LNCAP (cell line): Measurements from ENCODE around the gene HEATR9.

Source experiments
- TF ChIP-seq, protein P1 (sequence below): fragments of 450-650 bp; IDR thresholded peaks from 2 replicates; pipeline ENCODE4 v1.5.1; 2017; ENCODE audit warnings: mild to moderate bottlenecking

HEATR9 gene

DNA sequence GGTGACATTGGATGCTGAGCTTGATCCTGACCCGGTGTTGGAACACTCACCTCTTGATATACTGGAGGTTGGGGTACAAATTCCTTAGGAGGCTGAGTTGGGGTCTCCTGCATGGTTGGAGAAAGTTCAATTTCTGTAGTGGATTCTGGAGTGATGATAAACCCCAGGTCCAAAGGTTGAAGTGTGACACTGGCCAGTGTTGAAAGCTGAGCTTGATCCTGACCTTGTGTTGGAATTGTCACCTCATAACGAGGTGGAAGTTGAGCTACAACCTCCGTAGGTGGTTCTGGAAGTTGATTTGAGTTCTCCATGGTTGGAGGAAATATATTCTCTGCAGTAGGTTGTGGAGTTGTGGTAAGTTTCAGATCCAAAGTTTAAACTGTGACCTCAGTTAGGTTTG is 40.7 kb upstream of the HEATR9 start:
- TF ChIP-seq, protein P1, sequence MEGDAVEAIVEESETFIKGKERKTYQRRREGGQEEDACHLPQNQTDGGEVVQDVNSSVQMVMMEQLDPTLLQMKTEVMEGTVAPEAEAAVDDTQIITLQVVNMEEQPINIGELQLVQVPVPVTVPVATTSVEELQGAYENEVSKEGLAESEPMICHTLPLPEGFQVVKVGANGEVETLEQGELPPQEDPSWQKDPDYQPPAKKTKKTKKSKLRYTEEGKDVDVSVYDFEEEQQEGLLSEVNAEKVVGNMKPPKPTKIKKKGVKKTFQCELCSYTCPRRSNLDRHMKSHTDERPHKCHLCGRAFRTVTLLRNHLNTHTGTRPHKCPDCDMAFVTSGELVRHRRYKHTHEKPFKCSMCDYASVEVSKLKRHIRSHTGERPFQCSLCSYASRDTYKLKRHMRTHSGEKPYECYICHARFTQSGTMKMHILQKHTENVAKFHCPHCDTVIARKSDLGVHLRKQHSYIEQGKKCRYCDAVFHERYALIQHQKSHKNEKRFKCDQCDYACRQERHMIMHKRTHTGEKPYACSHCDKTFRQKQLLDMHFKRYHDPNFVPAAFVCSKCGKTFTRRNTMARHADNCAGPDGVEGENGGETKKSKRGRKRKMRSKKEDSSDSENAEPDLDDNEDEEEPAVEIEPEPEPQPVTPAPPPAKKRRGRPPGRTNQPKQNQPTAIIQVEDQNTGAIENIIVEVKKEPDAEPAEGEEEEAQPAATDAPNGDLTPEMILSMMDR: no peak

DNA sequence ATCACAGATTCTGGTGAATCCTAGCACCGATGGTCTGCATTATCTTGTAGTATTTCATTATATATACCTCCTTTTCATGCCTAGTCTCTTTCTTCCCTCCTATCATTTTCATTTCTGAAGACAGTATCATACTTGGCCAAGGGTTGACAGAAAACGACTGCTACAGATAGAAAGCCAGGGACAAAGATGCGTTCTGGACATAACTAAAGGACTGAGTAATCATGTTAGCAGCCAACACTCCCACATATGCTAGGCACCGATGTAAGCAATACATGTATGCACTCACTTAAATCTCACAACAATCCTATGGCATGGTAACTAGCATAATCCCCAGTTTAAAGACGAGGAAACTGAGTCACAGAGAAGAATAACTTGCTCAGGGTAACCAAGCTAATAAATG is 39.0 kb upstream of the HEATR9 start:
- TF ChIP-seq, protein P1: no peak

DNA sequence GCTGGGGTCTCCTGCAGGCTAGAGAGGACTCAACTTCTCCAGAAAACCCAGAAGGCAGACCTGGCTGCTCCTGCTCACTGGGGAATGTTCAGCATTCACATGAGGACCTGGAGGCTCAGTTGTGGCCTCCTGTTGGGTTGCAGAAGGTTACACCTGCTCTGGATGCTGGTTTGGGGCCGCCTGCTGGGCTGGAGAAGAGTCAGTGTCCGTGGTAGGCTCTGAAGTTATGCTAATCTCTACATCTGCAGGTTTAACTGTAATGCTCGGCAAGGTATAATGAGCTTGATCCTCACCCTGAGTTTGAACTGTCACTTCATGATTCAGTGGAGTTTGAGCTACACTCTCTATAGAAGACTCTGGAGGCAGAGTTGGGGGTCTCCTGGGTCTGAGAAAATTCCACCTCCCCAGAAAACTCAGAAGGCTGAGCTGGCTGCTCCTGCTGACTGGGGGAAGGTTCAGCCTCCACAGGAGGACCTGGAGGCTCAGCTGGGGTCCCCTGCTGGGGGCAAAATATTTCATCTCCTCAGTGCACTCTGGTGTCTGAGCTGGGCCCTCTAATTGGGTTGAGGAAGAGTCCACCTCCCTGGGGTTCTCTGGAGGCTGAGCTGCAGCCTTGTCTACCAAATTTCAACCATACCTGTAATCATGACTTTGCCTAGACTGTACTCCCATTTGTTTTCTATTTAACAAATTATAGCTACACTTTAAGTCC is 38.4 kb upstream of the HEATR9 start:
- TF ChIP-seq, protein P1: no peak

DNA sequence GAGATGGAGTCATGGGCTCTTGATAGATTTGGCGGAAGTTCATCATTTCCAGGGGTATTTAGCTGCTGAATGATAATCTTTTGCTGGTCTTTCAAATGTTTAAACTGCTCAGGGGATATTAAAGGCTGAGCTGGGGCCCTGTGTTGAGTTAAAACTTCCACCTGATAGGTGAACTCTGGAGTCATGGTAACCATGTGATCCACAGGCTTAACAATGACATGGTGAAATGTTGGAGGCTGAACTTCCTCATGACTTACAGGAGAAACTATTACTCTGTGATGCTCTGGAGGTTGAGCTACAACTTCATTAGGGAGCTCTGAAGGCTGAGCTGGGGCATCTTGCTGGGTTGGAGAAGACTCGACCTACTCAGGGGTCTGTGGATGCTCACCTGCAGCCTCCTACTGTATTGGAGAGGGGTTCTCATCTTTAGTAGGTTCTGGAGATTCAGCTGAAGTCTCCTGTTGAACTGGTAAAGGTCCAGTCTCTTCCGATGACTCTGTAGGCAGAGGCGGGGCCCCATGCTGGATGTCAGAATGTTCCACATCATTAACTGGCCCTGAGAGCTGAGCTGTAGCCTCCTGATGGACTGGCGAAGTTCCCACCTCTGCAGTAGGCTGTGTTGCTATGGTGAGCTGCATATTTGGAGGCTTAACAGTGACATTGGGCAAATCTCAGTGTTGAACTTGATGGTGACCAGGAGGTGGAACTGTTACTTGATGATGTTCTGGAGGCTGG is 37.7 kb upstream of the HEATR9 start:
- TF ChIP-seq, protein P1: no peak

DNA sequence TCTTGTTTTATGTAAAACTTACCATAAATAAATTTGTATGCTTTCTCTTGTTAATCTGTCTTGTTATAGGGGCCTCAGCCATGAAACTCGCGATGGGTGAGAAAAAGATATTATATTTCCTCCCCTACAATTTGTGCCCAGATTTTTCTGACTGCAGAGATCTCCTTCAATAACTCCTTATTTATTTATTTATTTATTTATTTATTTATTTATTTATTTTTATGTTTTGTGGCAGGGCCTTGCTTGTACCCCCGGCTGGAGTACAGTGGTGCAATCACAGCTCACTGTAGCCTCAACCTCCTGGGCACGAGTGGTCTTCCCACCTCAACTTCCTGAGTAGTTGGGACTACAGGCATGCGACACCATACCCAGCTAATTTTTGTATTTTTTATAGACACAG is 34.8 kb upstream of the HEATR9 start:
- TF ChIP-seq, protein P1: no peak

DNA sequence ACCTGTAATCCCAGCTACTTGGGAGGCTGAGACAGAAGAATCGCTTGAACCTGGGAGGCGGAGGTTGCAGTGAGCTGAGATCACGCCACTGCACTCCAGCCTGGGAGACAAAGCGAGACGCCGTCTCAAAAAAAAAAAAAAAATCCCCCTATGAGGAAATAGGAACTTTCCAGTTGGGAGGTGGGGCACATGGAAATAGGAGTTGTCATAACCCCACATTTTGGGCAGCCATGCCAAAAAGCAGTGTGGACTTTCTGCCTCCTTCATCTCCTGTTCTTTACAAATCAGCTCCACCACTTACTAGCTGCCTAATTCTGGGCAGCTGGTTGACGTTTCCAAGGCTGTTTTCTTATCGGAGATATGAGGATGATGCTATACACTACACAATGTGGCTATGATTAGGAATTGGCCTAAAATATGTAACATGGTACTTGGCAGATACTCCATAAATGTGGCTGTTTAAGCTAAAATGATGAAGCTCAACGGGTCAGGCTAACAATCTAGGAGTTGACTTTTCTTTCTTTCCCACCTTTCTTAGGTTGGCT is 33.0 kb upstream of the HEATR9 start:
- TF ChIP-seq, protein P1: no peak

DNA sequence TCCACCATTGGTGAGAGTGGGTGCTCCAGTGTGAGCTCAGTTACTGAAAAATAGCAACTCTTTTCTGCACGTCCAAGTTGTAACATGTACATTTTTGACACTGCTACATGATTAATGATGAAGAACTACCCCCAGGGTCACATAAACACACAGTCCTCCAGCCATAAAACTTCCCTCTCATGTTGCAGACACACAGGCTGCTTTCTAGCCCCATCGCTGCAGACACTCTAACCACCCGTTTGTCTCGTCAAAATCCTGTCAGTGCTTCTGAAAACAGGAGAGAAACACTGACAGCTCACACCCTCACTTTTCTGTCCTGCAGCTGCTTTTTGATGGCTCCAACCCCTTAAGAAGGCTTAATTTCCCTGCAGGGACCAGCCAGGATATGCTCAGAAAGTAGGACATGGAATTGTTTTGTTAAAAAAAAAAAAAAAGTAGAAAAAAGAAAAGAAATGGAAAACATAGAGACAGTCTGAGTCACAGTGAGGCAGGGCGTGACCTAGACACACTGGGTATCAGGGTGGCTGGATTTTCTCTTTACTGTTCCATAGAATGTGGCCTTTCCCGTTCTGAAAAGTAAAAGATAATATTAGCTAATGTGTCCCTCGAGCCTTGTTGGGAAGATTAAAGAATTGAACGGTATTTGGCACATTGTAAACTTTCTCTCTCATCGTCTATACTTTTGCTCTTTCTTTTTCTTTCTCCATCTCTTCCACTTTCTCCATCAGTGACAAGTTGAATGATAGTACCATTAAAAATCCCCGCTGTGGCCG is 32.2 kb upstream of the HEATR9 start:
- TF ChIP-seq, protein P1: no peak
